ENCODE results near the gene PTPN23.

DNA sequence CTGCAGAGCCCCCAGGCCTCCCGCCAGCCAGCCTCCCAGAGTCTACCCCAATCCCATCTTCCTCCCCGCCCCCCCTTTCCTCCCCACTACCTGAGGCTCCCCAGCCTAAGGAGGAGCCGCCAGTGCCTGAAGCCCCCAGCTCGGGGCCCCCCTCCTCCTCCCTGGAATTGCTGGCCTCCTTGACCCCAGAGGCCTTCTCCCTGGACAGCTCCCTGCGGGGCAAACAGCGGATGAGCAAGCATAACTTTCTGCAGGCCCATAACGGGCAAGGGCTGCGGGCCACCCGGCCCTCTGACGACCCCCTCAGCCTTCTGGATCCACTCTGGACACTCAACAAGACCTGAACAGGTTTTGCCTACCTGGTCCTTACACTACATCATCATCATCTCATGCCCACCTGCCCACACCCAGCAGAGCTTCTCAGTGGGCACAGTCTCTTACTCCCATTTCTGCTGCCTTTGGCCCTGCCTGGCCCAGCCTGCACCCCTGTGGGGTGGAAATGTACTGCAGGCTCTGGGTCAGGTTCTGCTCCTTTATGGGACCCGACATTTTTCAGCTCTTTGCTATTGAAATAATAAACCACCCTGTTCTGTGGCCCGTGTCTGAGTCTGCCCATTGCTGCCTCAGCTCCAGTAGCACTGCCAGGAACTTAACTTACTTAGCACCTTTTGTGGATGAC lies 32.2 kb downstream of the PTPN23 start:
- TF ChIP-seq, protein P1, sequence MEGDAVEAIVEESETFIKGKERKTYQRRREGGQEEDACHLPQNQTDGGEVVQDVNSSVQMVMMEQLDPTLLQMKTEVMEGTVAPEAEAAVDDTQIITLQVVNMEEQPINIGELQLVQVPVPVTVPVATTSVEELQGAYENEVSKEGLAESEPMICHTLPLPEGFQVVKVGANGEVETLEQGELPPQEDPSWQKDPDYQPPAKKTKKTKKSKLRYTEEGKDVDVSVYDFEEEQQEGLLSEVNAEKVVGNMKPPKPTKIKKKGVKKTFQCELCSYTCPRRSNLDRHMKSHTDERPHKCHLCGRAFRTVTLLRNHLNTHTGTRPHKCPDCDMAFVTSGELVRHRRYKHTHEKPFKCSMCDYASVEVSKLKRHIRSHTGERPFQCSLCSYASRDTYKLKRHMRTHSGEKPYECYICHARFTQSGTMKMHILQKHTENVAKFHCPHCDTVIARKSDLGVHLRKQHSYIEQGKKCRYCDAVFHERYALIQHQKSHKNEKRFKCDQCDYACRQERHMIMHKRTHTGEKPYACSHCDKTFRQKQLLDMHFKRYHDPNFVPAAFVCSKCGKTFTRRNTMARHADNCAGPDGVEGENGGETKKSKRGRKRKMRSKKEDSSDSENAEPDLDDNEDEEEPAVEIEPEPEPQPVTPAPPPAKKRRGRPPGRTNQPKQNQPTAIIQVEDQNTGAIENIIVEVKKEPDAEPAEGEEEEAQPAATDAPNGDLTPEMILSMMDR (IDR thresholded peaks at IDR 0.05): no peak
- no peak for TF ChIP-seq POLR2A (IDR thresholded peaks at IDR 0.05)

Data from heart left ventricle (tissue), 13 donors.